Astrocyte (in vitro differentiated cells and primary cell): Measurements from ENCODE around the gene PPIE. TPM values are rescaled to one million over a fixed set of nuclear protein-coding genes. Genes with fewer than 3 reads are reported as not detected.

Experiments used
- DNase-seq: peaks from one replicate; pipeline ENCODE4 v3.0.0-alpha.2; 2010; ENCODE audit warnings: low read depth
- FAIRE-seq: peaks from 2 replicates; lab custom pipeline; 2011; peaks lifted over from hg19 to GRCh38; lab: Jason Lieb, UNC
- H2AFZ ChIP-seq: 2 replicates; pipeline ENCODE4 v1.6.0; 2012; ENCODE audit warnings: low read depth, low read length, inconsistent platforms
- H3K27ac ChIP-seq: 2 replicates; pipeline ENCODE4 v1.5.1; 2011; ENCODE audit warnings: low read depth, low read length, inconsistent platforms
- H3K27me3 ChIP-seq: 2 replicates; pipeline ENCODE4 v1.6.0; 2011; ENCODE audit warnings: low read length, inconsistent platforms; ENCODE audit not compliant: insufficient read depth
- H3K36me3 ChIP-seq: 2 replicates; pipeline ENCODE4 v1.5.1; 2011; ENCODE audit warnings: low read length, inconsistent platforms; ENCODE audit not compliant: insufficient read depth
- H3K4me1 ChIP-seq: 2 replicates; pipeline ENCODE4 v1.5.1; 2011; ENCODE audit warnings: low read length, inconsistent platforms; ENCODE audit not compliant: insufficient read depth
- H3K4me2 ChIP-seq: 2 replicates; pipeline ENCODE4 v1.6.0; 2012; ENCODE audit warnings: low read length, inconsistent platforms
- H3K4me3 ChIP-seq: 2 replicates; pipeline ENCODE4 v1.5.1; 2011; ENCODE audit warnings: low read depth, mild to moderate bottlenecking, low read length, inconsistent platforms; ENCODE audit not compliant: insufficient read depth
- H3K79me2 ChIP-seq: 2 replicates; pipeline ENCODE4 v1.6.0; 2012; ENCODE audit warnings: mild to moderate bottlenecking, low read length, inconsistent platforms; ENCODE audit not compliant: insufficient read depth
- H3K9ac ChIP-seq: 2 replicates; pipeline ENCODE4 v1.6.0; 2012; ENCODE audit warnings: mild to moderate bottlenecking, low read length, inconsistent platforms
- H3K9me3 ChIP-seq: 2 replicates; pipeline ENCODE4 v1.5.1; 2012; ENCODE audit warnings: low read depth, mild to moderate bottlenecking, low read length, inconsistent platforms; ENCODE audit not compliant: insufficient read depth
- H4K20me1 ChIP-seq: 2 replicates; pipeline ENCODE4 v1.6.0; 2012; ENCODE audit warnings: low read length, inconsistent platforms; ENCODE audit not compliant: insufficient read depth
- H3K27ac Mint-ChIP-seq: one replicate; pipeline ENCODE4 v1.8.0; 2021; ENCODE audit warnings: mild to moderate bottlenecking, mixed read lengths; ENCODE audit not compliant: unreplicated experiment
- H3K27me3 Mint-ChIP-seq: one replicate; pipeline ENCODE4 v1.8.0; 2021; ENCODE audit warnings: low read depth, mixed read lengths; ENCODE audit not compliant: unreplicated experiment
- H3K36me3 Mint-ChIP-seq: one replicate; pipeline ENCODE4 v1.8.0; 2021; ENCODE audit warnings: low read depth, mixed read lengths; ENCODE audit not compliant: unreplicated experiment
- H3K4me1 Mint-ChIP-seq: one replicate; pipeline ENCODE4 v1.8.0; 2021; ENCODE audit warnings: low read depth, mixed read lengths; ENCODE audit not compliant: unreplicated experiment
- H3K4me3 Mint-ChIP-seq: one replicate; pipeline ENCODE4 v1.8.0; 2021; ENCODE audit warnings: mild to moderate bottlenecking, moderate library complexity, mixed read lengths; ENCODE audit not compliant: unreplicated experiment
- H3K9me3 Mint-ChIP-seq: one replicate; pipeline ENCODE4 v1.8.0; 2021; ENCODE audit warnings: mild to moderate bottlenecking, mixed read lengths; ENCODE audit not compliant: unreplicated experiment
- EZH2 ChIP-seq: IDR thresholded peaks from 2 replicates; pipeline ENCODE4 v1.6.1; 2012; ENCODE audit warnings: mild to moderate bottlenecking, low read length, inconsistent platforms; ENCODE audit not compliant: insufficient read depth
- total RNA-seq: library from RNA; stranded (reverse); gene quantifications from 2 replicates; pipeline ENCODE4 v1.2.1, GENCODE V29; 2021
- TF ChIP-seq, protein P1 (sequence below): IDR thresholded peaks from 2 replicates; pipeline ENCODE4 v1.5.1; 2011; ENCODE audit warnings: low read depth, mild to moderate bottlenecking, inconsistent platforms, low read length, moderate library complexity; ENCODE audit not compliant: insufficient read depth

PPIE gene
- total RNA-seq, 1 donor from 2014 or later: 33.7 TPM

- no peak for FAIRE-seq
- H3K9ac ChIP-seq: no peak overlapping the region
- H3K27ac Mint-ChIP-seq: peak overlapping the region; percentile 59
Measured at GRCh38 chr1:39800471-39800835, 61.8 kb downstream of the PPIE start.

DNA sequence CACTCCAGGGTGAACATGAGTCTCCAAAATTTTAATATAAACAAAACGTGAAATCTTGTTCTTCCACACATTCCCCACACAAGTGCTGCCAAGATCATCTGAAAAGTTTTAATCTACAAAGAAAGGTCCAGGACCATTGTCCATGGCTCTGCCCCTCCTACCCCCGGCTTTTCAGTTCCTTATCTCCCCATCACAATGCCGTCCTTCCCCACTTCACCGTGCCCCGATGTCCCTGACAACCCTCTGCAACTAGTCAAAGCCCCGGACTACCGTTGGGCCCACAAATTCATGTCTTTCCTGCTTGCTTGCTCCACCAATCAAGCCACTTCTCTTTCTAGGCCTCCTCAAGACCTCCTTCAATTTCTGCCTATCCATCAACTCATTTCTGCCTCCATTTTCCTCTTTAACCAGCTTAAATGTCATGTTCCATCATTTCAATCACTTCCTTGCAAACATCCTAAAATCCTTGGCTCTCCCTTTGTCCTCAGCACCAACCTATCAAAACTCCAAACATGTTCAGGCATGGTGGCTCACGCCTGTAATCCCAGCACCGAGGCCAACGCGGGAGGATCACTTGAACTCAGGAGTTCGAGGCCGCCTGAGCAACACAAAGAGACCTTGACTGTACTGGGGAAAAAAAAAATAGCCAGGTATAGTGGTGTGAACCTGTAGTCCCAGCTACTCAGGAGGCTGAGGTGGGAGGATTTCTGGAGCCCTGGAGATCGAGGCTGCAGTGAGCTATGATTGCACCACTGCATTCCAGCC is 64.0 kb downstream of the PPIE start:
- FAIRE-seq: no peak
- H3K4me3 ChIP-seq: no peak overlapping the region
- peaks cover 8% of the 10 kb centered on the region for H3K9me3 Mint-ChIP-seq
- TF ChIP-seq, protein P1, sequence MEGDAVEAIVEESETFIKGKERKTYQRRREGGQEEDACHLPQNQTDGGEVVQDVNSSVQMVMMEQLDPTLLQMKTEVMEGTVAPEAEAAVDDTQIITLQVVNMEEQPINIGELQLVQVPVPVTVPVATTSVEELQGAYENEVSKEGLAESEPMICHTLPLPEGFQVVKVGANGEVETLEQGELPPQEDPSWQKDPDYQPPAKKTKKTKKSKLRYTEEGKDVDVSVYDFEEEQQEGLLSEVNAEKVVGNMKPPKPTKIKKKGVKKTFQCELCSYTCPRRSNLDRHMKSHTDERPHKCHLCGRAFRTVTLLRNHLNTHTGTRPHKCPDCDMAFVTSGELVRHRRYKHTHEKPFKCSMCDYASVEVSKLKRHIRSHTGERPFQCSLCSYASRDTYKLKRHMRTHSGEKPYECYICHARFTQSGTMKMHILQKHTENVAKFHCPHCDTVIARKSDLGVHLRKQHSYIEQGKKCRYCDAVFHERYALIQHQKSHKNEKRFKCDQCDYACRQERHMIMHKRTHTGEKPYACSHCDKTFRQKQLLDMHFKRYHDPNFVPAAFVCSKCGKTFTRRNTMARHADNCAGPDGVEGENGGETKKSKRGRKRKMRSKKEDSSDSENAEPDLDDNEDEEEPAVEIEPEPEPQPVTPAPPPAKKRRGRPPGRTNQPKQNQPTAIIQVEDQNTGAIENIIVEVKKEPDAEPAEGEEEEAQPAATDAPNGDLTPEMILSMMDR: no peak
- no peak for TF ChIP-seq EZH2
- no peak overlapping the region for H3K9ac ChIP-seq
- H3K4me1 ChIP-seq: peaks cover 4% of the 10 kb centered on the region
- no peak overlapping the region for H3K27ac Mint-ChIP-seq
- no peak overlapping the region for H3K27ac ChIP-seq
- H3K27me3 ChIP-seq: peaks cover 2% of the 10 kb centered on the region
- no peaks in the 10 kb centered on the region for H3K9me3 ChIP-seq
- no peak overlapping the region for H3K4me2 ChIP-seq
- H3K36me3 ChIP-seq: no peaks in the 10 kb centered on the region
- no peaks in the 10 kb centered on the region for H3K27me3 Mint-ChIP-seq
- no peak overlapping the region for H3K4me3 Mint-ChIP-seq
- H3K36me3 Mint-ChIP-seq: no peaks in the 10 kb centered on the region
- H4K20me1 ChIP-seq: no peaks in the 10 kb centered on the region
- peaks cover 8% of the 10 kb centered on the region for H3K4me1 Mint-ChIP-seq
- no peaks in the 10 kb centered on the region for H3K79me2 ChIP-seq
- no peak overlapping the region for H2AFZ ChIP-seq
- no peak for DNase-seq

More at GRCh38 chr1:39800471-39800835, 61.8 kb downstream of the PPIE start:
- no peaks in the 10 kb centered on the region for H3K27me3 Mint-ChIP-seq
- no peak overlapping the region for H3K4me2 ChIP-seq
- H3K4me3 Mint-ChIP-seq: no peak overlapping the region
- no peak overlapping the region for H3K27ac ChIP-seq
- H3K9me3 ChIP-seq: no peaks in the 10 kb centered on the region
- peaks cover 4% of the 10 kb centered on the region for H3K4me1 ChIP-seq
- H3K4me3 ChIP-seq: no peak overlapping the region
- no peaks in the 10 kb centered on the region for H3K36me3 ChIP-seq
- no peaks in the 10 kb centered on the region for H3K79me2 ChIP-seq
- peaks cover 8% of the 10 kb centered on the region for H3K4me1 Mint-ChIP-seq
- no peaks in the 10 kb centered on the region for H4K20me1 ChIP-seq
- H2AFZ ChIP-seq: no peak overlapping the region
- DNase-seq: no peak
- peaks cover 2% of the 10 kb centered on the region for H3K27me3 ChIP-seq
- H3K9me3 Mint-ChIP-seq: peaks cover 5% of the 10 kb centered on the region
- H3K36me3 Mint-ChIP-seq: no peaks in the 10 kb centered on the region
- TF ChIP-seq EZH2: no peak
- TF ChIP-seq, protein P1: no peak

GRCh38 chr1:39805385-39805784 is 66.7 kb downstream of the PPIE start:
- Mint-ChIP-seq H3K4me3 (no peak overlapping the region), H3K36me3 (no peaks in the 10 kb centered on the region), H3K27me3 (no peaks in the 10 kb centered on the region), H3K27ac (no peak overlapping the region), H3K9me3 (peaks cover 11% of the 10 kb centered on the region), H3K4me1 (peaks cover 5% of the 10 kb centered on the region)
- no peak overlapping the region for H3K27ac ChIP-seq
- H2AFZ ChIP-seq: no peak overlapping the region
- no peaks in the 10 kb centered on the region for H3K36me3 ChIP-seq
- FAIRE-seq (no peak), DNase-seq (no peak)
- no peaks in the 10 kb centered on the region for H3K79me2 ChIP-seq
- H3K4me2 ChIP-seq: no peak overlapping the region
- TF ChIP-seq EZH2: no peak
- TF ChIP-seq, protein P1: no peak
- peaks cover 2% of the 10 kb centered on the region for H3K27me3 ChIP-seq
- no peaks in the 10 kb centered on the region for H3K4me1 ChIP-seq
- H3K4me3 ChIP-seq: no peak overlapping the region
- H4K20me1 ChIP-seq: no peaks in the 10 kb centered on the region
- no peak overlapping the region for H3K9ac ChIP-seq
- H3K9me3 ChIP-seq: no peaks in the 10 kb centered on the region
